NCI-H460 (cell line): ENCODE data around the gene CDKAL1. TPM values are rescaled to one million over a fixed set of nuclear protein-coding genes. Genes with fewer than 3 reads are reported as not detected.

ENCODE experiments used
- DNase-seq: peaks from one replicate; pipeline ENCODE4 v3.0.0-alpha.2; 2016; ENCODE audit warnings: low read depth; ENCODE audit errors: extremely low read depth
- total RNA-seq: library from RNA; depleted of rRNA; stranded (reverse); fragments of >200 nt; shearing (Covaris generic); gene quantifications from 2 replicates; pipeline ENCODE4 v1.2.3, GENCODE V29; 2014

CDKAL1 gene
- total RNA-seq, 1 experiment from 2014 or later, result 12.3 TPM

DNA sequence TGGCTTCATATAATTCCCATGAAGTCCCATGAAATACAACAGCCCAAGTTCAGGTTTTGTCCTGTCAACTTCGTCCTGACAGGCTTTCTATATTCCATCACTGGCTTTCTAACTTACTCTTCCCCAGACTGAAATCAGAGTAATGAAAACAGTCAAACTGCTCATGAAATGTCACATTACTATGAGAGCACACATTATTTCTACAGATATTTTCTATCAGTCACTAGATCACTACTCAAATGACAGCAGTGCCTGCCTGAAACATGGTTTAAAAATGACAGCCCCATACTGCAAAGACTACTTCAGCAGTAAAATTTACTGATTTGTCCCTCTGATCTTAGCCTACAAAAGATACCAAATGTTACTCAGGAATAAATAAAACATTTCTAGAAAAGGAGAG lies 616.4 kb downstream of the CDKAL1 start:
- DNase-seq, result no peak

DNA sequence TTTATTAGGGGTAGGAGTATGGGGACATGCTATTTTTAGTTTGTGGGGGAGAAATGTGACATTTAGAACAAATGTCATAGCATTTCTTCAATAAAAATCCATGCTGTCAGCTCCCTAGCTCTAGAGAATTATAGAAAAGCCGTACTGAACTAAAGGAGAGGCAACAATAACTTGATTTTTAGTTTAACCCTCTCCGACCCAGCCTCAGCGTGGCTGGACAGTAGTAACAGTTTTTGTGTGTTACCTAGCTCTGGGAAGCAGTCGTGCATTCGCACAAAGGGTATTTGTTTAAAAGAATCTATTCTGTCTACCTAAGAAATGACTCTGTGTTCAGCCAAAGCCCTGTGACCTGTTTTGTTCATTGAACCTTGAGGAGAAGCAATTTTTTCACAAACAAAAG lies 616.9 kb downstream of the CDKAL1 start:
- DNase-seq, result no peak

DNA sequence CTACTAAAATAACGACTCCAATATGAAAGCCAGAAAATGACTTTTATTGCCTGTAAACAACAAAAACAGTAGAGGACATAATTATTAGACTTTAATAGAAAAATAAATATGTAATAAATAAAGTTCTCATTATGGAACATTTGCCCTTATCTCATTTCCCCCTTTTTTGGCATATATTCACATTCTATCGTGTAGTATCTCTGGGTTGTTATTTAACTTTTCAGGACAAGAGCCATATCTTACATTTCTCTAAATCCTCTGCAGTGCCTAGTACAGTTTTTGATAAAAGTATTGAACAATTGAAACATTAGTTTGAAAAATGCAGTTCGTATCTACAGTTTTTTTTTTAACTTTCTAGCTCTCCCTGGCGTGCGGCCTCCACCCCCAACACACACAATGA lies 617.3 kb downstream of the CDKAL1 start:
- no peak for DNase-seq

DNA sequence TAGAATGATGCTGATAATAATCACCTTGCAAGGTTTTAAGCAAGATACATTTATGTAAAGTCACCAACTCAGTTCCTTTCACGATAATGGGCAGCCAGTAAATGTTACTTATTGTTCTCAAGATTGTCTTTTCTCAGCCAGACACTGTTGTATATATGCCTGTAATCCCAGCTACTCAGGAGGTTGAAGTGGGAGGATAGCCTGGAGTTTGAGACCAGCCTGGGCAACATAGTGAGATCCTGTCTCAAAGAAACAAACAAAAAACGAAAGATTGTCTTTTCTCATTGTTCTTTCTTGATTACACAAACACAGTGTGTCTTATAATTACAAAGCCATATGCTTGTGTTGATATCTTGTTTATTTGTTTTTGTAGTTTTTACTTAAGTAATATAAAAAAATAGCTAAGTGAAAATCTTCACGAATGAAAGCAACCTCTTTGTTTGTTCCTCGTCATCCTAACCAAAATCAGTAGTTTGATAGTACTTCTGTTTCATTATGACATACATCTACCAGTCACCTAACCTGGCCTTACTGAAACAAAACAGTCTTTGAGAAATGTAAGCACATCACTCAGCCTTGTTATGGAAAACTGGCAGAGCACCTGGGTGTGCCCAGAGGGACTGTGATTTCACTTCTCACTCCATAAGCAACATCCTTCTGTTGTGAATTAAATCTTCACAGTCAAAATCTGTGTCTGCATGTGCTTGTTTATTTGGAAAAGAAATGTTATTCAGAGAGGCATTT lies 623.1 kb downstream of the CDKAL1 start:
- DNase-seq, result no peak

GRCh38 chr6:21158149-21158548 lies 623.9 kb downstream of the CDKAL1 start:
- no peak for DNase-seq

DNA sequence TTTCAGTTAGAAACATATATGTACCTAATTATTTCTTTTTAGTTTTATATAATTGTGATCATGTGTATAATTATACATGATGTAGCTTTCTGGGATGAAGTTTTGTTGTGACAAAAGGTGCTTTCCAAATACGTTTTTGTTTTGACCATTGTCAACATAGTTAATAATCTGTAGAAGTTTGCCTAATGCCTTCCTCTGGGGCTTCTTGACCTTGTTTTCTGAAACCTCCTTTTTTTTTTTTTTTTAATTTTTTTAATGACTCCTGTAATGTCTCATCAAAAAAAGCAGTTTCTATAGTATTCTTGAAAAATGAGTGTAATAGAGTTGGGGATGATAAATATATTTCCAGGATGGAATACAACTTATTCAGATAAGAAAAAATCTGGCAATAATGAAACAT lies 624.6 kb downstream of the CDKAL1 start:
- no peak for DNase-seq

DNA sequence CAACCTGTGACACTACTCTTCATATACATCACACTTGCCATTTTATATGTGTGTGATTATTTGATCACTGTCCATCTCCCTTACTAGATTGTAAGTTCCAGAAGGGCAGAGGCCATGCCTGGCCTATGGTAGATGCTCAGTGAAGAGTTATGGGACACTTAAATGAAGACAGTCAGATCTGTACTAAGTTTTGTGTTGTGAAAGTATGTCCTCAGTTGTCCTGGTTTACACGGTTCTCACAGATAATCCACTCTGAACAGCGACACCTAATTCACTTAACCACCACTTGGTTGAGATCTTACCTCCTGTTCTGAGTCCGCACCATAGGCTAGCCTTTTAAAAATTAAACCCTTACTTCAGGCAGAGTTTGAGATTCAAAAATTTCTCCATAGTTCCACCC lies 625.2 kb downstream of the CDKAL1 start:
- no peak for DNase-seq

- no peak for DNase-seq
These were observed 627.5 kb downstream of the CDKAL1 start for GRCh38 chr6:21161707-21162106.

DNA sequence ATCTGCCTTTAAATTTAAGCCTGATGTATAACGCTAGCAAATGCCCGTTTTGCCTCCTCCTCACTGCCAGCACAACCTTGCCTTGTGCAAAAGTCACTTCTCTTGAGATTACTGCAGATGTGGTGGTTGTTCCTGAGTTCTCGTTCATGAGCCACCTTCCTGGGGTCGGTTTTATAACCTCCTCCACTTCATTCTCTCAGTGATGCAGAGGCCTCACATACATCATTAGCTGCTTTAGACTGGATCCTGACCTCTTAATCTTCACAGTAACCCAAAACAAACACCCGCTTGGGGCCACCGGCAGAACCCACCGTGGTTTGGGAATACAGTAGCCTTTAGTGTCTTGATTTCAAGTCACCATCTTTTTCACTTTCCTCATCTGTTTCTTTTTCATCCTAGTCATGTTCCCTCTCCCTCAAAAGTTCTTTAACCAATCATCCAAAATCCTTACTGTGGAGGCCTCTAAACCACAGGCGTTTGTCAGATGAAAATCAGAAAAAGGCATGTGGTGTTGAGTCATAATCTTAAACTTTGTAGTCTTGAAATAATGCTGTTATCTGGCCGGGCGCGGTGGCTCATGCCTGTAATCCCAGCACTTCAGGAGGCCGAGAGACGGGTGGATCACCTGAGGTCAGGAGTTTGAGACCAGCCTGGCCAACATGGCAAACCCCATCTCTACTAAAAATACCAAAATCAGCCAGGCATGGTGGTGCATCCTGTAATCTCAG lies 629.0 kb downstream of the CDKAL1 start:
- no peak for DNase-seq

GRCh38 chr6:21163838-21164180 lies 629.6 kb downstream of the CDKAL1 start:
- no peak for DNase-seq

GRCh38 chr6:21164768-21165326 lies 630.6 kb downstream of the CDKAL1 start:
- DNase-seq, result no peak

DNA sequence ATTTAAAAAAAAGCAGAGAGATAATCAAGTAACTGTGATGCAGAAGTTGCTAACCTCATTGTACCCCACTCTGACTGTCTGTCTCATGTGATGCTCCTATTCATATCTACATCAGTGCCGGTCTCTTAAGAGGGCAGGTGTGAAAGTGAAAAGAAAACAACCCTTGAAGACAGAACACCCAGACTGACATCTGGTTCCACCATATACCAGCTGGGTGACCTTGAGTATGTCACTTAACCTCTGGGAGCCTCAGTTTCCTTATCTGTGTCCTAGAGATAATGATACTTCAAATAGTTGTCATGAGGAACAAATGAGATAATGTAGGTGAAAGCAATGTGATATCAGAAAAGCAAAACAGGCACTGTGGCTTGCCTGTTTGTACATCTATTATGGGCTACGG lies 632.5 kb downstream of the CDKAL1 start:
- no peak for DNase-seq

- no peak for DNase-seq
These were observed 633.5 kb downstream of the CDKAL1 start for GRCh38 chr6:21167790-21168189.

- no peak for DNase-seq
These were observed 637.5 kb downstream of the CDKAL1 start for GRCh38 chr6:21171801-21172200.

GRCh38 chr6:21173031-21173430 lies 638.8 kb downstream of the CDKAL1 start:
- DNase-seq, result no peak

GRCh38 chr6:21173678-21174077 lies 639.4 kb downstream of the CDKAL1 start:
- no peak for DNase-seq

- no peak for DNase-seq
These were observed 641.9 kb downstream of the CDKAL1 start for GRCh38 chr6:21176197-21176596.

DNA sequence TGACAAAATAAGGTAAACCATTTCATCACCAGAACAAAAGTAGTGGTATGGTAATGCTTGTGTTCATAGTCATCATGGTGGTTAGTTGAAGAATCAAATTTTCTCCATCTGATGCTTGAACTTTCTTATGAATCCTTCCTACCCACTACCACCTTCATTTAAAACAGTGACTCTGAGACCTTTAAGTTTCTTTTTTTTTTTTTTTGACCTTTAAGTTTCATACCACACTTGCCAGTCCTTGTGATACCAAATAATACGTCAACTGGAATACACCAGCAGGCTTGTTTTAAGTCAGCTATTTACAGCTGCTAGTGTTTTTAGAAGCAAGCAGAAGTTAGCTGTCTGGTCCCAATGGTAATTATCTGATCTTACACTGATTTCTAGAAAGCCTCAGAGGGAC lies 645.9 kb downstream of the CDKAL1 start:
- no peak for DNase-seq

DNA sequence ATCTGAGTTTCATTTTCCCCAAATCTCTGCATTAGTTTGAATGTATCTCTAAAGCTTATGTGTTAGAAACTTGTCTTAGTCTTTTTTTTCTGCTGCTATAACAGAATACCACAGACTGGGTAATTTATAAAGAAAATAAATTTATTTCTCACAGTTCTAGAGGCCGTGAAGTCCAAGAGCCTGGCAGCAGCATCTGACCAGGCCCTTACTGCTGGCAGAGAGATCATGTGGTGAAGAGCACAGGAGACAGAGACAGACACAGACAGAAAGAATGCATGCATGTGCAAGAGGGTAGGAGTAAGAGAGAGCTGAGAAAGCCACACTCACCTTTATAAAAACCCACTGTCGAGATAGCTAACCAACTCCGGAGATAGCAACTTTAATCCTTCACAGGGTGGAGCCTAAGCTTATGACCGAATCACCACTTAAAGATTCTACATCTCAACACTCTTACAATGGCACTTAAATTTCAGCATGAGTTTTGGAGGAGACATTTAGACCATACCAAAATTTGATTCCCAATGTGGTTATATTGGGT lies 646.6 kb downstream of the CDKAL1 start:
- no peak for DNase-seq

GRCh38 chr6:21181866-21182265 lies 647.6 kb downstream of the CDKAL1 start:
- no peak for DNase-seq

DNA sequence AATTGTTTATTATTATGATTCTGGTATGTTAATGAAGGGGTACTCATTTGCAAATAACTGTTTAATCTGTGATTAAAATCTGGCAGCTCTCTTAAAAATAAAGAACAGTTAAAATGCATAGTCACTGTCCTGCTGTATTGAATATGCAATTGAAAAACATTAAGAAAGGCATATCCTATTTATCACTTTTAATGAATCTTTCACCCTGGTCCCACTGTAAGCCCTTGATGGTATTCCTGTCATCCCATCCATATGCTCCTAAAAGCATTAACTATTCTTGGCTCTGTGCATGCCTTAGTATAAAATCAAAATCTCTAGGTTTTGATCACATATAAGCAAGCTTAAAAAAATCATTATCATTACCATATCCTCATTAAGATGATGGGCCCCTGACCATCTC lies 648.3 kb downstream of the CDKAL1 start:
- DNase-seq, result no peak
